SU-DHL-6 (cell line): ENCODE measurements around the gene PRDM16.

Experiments used
- EZH2phosphoT487 ChIP-seq: fragments of 200-600 bp; sonication (generic), shearing (Covaris generic); conservative IDR thresholded peaks from 2 replicates; pipeline ENCODE4 v1.6.1; 2018; ENCODE audit warnings: mild to moderate bottlenecking, antibody characterized with exemption, low read length, moderate library complexity, mixed read lengths
- TF ChIP-seq, protein P1 (sequence below): fragments of 200-600 bp; sonication (generic); IDR thresholded peaks from one replicate; pipeline ENCODE4 v1.5.1; 2017; ENCODE audit warnings: antibody characterized with exemption, mild to moderate bottlenecking, low read length, moderate library complexity; ENCODE audit not compliant: insufficient read depth, poor library complexity, severe bottlenecking

DNA sequence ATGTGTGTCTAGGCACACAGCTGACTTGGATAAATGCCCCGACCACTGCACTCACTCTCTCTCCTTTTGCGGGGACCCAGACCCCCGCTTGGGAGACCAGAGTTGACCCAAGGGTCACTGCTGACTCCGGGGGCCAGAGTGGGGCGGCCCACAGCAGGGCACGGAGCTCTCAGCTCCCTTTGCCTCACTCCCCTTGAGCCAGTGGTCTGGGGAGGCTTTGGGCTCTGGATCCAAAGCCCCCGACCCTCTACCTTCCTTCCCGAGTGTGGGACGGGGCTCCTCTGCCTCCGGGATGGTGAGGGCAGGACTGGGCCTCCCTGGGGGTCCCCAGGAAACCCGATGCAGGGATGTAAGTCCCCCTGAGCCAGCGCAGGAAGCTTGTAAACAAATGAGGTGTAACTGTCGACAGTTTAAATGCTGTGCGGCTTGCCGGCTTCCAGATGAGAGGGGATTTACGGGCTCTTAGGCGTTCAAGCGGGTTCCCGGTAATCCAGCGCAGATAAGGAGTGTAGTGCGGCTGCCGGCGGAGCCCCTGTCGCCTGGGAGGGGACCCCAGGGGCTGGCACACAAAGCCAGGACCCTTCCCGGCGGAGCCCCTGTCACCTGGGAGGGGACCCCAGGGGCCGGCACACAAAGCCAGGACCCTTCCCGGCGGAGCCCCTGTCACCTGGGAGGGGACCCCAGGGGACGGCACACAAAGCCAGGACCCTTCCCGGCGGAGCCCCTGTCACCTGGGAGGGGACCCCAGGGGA lies 40.3 kb upstream of the PRDM16 start:
- TF ChIP-seq, protein P1, sequence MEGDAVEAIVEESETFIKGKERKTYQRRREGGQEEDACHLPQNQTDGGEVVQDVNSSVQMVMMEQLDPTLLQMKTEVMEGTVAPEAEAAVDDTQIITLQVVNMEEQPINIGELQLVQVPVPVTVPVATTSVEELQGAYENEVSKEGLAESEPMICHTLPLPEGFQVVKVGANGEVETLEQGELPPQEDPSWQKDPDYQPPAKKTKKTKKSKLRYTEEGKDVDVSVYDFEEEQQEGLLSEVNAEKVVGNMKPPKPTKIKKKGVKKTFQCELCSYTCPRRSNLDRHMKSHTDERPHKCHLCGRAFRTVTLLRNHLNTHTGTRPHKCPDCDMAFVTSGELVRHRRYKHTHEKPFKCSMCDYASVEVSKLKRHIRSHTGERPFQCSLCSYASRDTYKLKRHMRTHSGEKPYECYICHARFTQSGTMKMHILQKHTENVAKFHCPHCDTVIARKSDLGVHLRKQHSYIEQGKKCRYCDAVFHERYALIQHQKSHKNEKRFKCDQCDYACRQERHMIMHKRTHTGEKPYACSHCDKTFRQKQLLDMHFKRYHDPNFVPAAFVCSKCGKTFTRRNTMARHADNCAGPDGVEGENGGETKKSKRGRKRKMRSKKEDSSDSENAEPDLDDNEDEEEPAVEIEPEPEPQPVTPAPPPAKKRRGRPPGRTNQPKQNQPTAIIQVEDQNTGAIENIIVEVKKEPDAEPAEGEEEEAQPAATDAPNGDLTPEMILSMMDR: no peak
- TF ChIP-seq EZH2phosphoT487: no peak
